Measurements from ENCODE around the gene ZNF133.

ZNF133 gene

DNA sequence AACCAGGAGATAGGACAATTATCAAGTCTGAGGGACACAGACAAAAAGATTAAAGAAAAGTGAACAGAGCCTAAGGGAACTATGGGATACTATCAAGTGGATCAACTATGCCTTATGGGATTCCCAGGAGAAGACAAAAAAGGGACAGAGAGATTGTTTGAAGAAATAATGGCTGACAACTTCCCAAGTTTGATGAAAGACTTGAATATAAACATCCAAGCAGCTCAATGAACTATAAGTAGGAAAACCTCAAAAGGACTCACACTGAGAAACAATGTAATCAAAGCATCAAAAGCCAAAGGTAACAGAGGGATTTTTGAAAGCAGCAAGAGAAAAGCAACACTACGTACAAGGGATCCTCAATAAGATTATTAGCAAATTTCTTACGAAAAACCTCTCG, 11.0 kb downstream of the ZNF133 start:
- TF ChIP-seq, protein P1, sequence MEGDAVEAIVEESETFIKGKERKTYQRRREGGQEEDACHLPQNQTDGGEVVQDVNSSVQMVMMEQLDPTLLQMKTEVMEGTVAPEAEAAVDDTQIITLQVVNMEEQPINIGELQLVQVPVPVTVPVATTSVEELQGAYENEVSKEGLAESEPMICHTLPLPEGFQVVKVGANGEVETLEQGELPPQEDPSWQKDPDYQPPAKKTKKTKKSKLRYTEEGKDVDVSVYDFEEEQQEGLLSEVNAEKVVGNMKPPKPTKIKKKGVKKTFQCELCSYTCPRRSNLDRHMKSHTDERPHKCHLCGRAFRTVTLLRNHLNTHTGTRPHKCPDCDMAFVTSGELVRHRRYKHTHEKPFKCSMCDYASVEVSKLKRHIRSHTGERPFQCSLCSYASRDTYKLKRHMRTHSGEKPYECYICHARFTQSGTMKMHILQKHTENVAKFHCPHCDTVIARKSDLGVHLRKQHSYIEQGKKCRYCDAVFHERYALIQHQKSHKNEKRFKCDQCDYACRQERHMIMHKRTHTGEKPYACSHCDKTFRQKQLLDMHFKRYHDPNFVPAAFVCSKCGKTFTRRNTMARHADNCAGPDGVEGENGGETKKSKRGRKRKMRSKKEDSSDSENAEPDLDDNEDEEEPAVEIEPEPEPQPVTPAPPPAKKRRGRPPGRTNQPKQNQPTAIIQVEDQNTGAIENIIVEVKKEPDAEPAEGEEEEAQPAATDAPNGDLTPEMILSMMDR (IDR thresholded peaks at IDR 0.05; ENCODE audit: borderline replicate concordance, control extremely low read depth, extremely low read depth, insufficient read depth, missing control alignments): no peak
- in situ Hi-C loops (cut with MboI; ENCODE audit: low sequenced_read_pairs, unreplicated experiment): no loop called here
- no peak for DNase-seq (ENCODE audit: low spot score)

DNA sequence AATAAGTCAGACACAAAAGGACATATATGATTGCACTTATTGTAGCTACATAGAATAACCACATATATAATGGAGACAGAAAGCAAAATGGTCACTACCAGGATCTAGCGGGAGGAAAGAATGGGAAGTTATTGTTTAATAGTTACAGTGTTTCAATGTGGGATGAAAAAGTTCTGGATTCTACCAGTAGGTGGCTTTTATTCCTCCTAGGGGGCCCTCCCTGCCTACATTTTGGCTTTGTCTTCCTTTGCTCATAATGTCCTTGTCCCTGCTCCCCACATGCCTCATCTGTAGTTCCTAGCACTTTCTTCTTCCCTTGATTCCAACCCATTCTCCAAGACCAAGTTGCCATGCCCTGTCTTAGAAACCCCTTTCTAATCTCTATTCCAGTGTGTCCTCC, 16.3 kb downstream of the ZNF133 start:
- DNase-seq (ENCODE audit: low spot score): no peak
- in situ Hi-C loops (cut with MboI; ENCODE audit: low sequenced_read_pairs, unreplicated experiment): no loop called here
- TF ChIP-seq, protein P1 (IDR thresholded peaks at IDR 0.05; ENCODE audit: borderline replicate concordance, control extremely low read depth, extremely low read depth, insufficient read depth, missing control alignments): no peak

GRCh38 chr20:18307301-18307700, 19.0 kb downstream of the ZNF133 start:
- TF ChIP-seq, protein P1 (IDR thresholded peaks at IDR 0.05; ENCODE audit: borderline replicate concordance, control extremely low read depth, extremely low read depth, insufficient read depth, missing control alignments): no peak
- DNase-seq (ENCODE audit: low spot score): no peak
- in situ Hi-C loops (cut with MboI; ENCODE audit: low sequenced_read_pairs, unreplicated experiment): no loop called here

GRCh38 chr20:18310051-18310450, 21.7 kb downstream of the ZNF133 start:
- in situ Hi-C loops (cut with MboI; ENCODE audit: low sequenced_read_pairs, unreplicated experiment): no loop called here
- TF ChIP-seq, protein P1 (IDR thresholded peaks at IDR 0.05; ENCODE audit: borderline replicate concordance, control extremely low read depth, extremely low read depth, insufficient read depth, missing control alignments): no peak
- DNase-seq (ENCODE audit: low spot score): no peak

DNA sequence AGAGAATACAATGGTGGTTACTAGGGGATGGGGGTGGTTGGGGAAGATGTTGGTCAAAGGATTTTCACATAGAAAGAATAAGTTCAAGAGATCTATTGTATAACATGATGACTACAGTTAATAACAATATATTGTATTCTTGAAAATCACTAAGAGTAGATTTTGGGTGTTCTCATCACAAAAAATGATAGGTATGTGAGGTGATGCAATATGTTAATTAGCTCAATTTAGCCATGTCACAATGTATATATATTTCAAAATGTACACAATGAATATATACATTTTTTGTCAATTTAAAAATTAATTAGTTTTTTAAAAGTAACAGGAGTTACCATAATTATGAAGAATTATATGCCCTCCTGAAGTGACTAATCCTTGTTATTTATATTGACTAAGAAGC, 22.3 kb downstream of the ZNF133 start:
- no peak for DNase-seq (ENCODE audit: low spot score)
- TF ChIP-seq, protein P1 (IDR thresholded peaks at IDR 0.05; ENCODE audit: borderline replicate concordance, control extremely low read depth, extremely low read depth, insufficient read depth, missing control alignments): no peak
- in situ Hi-C loops (cut with MboI; ENCODE audit: low sequenced_read_pairs, unreplicated experiment): no loop called here

DNA sequence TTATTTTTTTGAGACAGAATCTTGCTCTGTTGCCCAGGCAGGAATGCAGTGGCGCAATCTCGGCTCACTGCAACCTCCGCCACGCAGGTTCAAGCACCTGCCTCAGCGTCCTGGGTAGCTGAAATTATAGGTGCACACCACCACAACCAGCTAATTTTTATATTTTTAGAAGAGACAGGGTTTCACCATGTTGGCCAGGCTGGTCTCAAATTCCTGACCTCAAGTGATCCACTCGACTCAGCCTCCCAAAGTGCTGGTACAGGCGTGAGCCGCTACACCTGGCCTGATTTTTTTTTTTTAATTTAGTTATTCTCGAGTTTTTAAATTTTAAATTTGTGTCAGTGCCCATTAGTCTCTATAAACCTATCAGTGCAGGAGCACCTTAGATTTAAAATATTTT, 24.4 kb downstream of the ZNF133 start:
- in situ Hi-C loops (cut with MboI; ENCODE audit: low sequenced_read_pairs, unreplicated experiment): no loop called here
- no peak for DNase-seq (ENCODE audit: low spot score)
- TF ChIP-seq, protein P1 (IDR thresholded peaks at IDR 0.05; ENCODE audit: borderline replicate concordance, control extremely low read depth, extremely low read depth, insufficient read depth, missing control alignments): no peak

DNA sequence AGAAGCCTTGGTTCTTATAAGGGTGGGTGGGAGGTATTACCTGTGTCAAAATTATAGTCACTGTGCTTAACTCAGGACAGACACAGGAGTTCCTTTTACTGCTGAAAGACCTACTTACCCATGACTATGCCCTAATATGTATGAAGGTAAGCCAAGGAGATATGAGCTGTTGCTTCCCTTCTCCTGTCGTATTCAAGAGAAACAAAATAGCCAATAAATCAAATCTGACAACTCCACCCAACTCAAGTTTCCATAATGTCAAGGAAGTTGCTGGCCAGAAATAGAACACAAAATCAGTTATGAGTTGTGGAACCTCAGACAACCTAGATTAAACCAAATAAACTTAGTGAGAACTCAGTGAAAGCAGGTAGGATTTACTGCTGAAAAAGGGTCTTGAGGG, 25.1 kb downstream of the ZNF133 start:
- in situ Hi-C loops (cut with MboI; ENCODE audit: low sequenced_read_pairs, unreplicated experiment): no loop called here

More for the DNA sequence above, 25.1 kb downstream of the ZNF133 start:
- TF ChIP-seq, protein P1 (IDR thresholded peaks at IDR 0.05; ENCODE audit: borderline replicate concordance, control extremely low read depth, extremely low read depth, insufficient read depth, missing control alignments): no peak
- DNase-seq (ENCODE audit: low spot score): no peak
